NCI-H1092 treated with DMSO at 0.1 percent for 48 hours (cell line): ENCODE data around the gene PML.
A peak's percentile ranks its signal among the peaks of the same experiment; 100 is the strongest.

Source experiments
- DNase-seq: peaks from one replicate; lab custom pipeline; 2025; lab: John Stamatoyannopoulos, UW

Gene PML

DNA sequence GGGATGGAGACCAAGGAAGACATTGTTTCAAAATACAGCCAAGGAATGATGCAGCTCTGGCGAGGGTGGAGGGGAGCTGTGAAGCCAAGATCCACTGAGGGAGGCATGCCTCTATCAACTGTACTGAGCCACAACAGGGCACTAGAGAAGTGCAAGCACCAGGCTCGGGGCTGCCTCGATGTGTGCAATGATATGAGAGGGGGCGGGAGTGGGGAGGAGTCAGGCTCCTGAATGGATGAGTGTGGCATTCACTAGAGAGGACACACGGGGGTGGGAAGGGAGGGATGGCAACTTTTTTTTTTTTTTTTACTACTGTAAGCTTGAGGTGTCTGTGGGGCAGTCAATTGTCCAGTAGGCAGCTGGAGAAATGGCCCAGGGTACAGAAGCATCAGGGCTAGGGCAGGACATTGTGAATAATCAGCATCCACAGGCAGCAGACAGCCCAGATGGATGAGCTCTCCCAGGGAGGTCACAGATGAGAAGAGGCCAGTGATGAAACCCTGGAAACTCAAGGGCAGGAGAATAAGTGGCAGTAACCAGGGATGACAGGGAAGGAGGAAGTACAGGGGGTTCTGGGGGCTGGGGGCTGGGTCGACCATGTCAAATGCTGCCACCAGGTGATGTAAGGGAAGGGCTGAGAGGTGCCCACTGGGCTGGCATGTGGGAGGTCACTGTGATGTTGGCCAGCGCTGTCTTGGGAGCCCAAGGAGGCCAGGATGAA, 8.3 kb upstream of the PML start:
- no peak for DNase-seq

DNA sequence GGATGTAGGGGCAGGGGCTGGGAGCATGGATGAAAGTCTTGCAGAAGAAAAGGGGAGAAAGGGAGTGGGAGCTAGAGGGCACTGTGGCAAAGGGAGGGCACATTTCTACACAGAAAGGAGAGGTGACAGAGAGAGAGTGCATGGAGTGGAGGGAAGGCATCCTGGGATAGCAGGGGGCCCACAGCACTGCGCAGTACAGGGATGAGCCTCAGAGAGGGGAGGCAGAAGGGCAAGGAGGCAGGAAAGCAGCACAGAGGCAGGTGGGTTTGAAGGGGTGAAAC, 7.8 kb upstream of the PML start:
- DNase-seq, result no peak

DNA sequence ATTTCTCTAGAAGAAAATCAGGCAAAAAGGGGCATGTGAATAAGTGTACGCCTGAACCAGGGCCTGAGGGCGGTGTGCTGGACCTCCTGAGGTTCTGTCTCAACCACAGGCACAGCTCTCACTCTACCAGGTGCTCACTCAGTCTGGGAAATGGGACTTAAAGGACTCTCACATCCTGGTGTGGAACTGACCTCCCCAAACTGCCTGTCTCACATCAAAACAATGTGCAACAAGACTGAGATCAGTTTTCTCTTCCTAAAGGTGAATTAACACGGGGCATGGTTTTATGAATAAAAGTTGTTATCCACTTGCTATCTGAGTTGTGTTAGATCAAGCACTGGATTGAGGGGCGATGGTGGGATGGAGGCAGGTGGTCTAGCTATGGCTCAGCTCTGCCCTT, 7.3 kb upstream of the PML start:
- no peak for DNase-seq

DNA sequence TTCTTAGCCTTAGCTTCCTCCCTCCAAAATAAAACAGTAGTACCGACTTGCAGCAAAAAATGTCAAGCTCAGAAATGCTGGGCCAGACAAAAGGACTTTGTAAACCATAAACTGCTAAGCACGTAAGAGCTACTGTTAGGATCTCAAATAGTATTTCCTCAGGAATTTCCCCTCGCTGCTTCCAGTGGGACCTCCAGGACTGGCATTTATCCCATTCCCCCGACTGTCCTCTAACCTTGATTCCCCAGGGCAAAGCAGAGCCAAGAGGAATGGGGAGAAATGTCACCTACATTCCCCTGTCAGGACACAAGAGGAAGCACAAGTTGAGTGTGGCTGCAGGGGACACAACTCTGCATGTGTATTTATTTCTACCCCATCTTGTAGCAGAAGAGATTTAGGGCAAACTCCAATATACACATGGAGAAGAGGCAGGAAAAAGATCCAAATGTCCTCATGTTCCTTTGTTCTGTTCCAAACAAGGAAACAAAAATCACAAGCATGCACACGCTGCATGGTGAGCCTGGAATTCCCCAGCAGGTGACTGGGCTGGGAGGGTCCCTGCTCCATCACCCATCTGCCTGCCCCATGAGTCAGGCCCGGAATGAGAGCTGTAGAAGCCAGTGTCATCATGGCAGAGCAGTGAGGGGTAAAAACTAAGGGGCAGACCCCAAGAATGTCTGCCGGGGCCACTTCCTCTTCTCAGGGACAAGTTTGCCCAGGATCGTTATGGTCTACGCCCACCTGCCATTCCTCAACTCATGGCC, 6.7 kb upstream of the PML start:
- no peak for DNase-seq

DNA sequence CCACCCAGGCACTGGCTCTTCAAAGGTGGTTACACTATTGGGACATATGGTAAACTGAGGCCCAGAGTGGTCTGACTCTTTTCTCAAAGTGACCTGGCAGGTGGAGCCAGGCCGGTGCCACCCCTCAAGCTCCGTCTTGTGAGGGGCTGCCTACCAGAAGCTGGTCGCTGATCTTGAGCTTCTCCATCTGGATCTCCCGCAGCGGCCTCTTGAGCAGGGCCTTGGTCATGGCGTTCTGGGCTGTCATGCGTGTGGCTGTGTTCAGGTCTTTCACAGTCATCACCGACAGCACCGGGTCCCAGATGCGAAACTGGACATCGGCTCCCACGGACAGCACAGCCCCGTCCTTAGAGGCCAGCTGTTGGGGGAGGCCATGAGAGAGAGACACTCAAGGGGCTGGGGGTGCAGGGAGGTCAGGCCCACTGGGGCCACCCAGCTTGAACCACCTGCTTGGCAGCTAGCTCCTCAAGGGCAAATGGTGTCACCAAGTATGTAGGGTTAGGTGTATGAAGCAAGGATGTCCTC, 6.0 kb upstream of the PML start:
- no peak for DNase-seq

DNA sequence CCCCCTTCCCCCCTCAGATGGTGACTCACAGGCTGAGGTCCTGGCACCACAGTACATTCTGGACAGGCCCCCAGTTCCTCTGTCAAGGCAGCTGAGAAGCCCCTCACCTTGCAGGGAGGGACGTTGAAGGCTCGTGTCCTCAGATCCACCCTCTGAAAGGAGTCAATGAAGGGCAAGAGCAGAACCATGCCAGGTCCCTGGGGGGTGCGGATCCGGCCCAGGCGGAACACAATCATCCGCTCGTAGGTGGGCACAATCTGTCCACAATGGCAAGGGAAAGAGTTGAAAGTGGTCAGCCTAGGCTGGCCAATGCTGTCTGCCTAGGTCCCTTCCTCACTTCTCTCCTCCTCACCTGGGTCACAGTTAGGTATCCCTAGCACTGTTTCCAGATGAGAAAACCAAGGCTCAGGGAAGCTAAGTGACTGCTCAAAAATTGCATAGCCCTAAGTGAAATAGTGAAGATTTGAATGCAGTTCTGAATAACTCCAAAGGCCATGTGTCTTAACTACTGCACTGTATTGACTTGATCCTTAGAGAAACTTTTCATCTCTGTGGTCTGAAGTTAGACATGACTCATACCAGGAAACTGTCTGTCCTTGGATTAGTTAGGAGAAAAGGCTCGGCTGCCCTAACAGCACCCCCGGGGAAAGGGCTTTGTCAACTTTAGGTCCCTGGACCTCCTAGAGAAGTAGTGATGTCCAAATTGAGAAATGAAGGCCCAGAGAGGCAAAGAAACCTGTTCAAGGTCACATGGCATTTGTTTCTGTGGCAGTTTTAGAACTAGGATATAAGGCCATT, 5.3 kb upstream of the PML start:
- DNase-seq, result no peak

DNA sequence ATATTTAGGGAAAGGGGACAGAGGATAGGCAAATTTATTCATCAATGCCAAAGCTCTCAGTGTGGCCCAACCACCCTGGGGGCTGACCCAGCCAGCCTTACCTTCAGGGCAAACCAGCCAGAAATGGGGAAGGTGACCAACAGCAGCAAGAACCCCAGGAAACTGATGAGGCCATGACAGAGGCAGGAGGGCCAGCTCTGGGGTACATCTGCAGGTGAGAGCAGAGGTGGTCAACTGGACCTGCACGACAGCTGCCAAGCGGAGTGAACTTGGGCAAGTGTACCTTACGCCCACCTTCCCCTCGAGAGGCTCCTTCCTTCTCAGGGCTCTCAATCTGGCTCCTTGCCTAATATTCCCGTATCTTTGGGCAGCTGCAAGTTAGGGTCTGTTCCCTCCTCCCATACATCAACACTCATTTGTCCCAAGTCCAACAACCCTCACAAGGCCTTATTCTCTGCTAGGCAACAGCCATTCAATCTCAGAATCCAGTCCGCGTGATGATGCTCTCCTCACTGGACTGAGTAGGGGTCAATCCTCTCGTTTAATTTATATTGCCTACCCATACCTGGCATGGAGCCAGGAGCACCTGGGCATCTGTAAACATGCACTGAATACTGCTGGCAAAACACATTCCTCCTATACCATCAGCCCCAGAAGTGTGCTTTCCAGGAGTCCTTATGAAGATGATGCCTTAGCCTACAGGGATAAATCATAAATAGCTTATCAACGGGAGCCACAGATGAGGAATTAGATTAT, 4.1 kb upstream of the PML start:
- peak; percentile 26 for DNase-seq

DNA sequence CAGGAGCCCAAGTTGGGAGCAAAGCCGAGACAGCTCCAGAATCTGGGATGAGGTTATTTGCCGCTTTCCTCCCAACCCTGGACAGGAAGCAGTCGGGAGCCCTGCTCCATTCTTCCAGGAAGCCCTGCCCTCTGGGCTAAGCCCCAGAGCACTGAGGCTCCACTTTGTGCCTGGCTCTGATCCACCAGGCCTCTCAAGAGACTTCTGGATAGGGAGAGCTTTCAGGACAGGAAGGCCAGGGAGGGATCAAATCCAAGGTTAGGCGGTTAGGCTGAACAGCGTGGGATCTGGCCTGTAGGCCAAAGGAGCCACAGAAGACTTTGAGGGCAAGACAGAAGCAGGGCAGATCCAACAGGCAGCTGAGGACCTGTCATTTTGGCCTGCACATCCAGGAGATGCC, 3.3 kb upstream of the PML start:
- DNase-seq, result peak; percentile 39

DNA sequence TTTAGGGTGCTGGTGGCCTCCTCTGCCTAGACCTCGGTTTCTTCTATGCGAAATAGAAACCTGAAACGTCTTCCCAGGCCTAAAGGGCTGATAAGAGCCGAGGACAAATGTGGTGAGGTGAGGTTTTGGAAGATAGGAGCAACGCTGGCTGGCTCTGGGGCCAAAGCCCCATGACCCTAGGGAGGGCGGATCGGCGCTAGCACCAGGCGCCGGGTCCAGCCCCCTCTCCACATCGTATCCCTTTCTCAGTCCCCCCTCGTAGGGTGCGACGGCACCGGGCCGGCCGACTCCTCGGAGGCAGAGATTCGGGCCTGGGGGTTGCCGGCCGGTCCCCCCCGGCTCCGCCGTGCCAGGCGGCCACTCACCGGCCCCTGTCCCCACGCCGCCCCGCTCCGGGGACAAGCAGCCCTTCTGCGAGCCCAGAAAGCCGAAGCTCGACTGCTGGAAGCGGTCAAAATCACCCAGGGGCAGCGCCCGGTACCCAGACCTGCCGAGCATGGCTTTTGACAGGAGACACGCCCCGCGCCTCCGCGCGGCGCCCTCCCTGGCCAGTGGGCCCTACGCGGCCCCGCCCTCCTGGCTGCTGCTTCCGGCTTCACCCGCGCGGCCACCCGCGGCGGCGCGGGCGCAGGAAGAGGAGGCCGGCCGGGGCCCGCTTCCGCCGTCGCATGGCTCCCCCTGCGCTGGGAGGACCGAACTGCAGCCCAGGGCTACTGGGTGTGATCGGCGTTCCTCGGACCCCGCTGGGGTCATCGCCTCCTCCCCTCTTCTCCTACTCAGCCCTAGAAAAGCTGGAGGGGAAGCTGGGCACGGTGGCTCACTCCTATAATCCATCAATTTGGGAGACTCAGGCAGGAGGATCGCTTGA, 2.6 kb upstream of the PML start, which contains the start of gene STOML1:
STOML1 (minus strand) TSS at position 570 of the 868 bp plus-strand sequence; CDS start at position 498, 72 bp downstream.
- peak; percentile 84 for DNase-seq

DNA sequence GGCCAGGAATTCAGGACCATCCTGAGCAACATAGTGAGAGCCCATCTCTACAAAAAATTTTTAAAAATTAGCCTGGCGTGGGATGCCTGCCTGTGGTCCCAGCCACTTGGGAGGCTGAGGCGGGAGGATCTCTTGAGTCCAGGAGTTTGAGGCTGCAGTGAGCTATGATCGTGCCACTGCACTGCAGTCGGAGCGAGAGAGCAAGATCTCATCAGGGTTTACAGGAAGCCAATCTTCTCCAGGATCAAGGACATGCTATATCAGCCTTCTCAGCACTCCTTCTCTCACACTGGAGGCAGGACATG, 2.0 kb upstream of the PML start:
- no peak for DNase-seq

DNA sequence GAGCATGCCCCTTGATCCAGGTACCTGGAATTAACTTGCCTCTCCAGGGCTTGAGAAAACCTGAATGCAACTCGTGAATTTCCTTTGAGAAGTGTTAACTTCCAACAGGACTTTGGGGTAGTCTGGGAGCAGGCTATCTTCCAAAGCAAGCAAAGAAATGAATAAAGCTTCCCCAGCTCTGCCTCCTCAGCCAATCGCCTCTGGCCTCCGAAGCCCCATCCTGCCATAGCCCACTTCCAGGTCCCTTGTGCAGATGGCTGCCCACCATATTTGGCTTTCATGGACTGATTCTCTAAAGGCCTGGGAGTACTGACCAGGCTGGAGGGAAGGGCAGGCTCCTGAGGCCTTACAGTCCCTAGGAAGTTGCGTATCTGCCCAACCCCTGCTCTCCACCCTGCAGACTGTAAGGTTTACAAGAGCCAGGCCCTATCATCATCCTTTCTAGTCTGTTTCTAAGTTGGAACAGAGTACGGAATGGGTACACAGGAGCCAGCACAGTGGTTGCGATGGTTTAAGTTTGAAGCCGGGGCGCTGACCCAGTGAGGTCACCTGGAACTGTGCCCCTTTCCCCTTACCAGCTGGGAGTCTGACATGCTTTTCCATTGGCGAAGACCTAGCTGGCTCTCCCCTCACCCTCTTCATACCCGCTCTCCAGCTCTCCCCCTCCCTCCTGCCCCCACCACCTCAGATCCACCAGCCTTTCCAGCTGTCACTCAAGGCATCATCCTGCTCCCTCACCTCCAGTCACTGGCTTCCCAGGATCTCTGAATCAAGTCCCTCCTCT, 1.1 kb upstream of the PML start:
- no peak for DNase-seq

DNA sequence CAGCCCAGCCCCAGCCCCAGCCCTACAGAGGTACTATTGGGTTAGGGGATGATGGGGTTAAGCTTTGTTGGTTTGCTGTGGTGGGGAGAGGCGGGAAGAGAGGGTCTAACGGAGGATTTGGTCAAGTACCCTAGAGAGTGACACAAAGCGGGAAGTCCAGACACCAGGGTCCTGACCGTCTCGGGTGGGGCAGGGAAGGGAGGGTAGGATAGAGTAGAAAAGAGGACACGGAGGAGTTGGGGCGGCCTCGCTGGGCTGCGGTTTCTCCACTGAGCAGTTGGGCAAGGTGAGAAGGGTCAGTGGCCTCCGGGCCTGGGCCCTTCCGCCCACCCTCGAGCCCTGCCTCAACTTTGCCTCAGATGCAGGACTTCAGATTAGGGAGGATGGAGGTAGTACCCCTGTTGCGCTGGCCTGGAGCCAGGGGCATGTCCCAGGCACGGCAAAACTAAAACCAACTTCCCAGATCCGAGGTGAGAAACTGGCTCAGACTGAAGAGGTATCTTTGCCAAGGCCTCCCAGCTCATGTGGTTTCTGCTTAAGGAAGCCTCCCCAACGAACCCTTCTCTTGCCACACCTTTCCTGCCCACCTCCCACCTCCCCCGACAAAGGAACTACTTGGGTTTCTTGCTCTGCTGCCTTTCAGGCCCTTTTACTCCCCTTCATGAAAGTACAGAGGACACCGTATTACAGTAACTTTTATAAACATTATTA, 551 bp downstream of the PML start:
- DNase-seq, result no peak

DNA sequence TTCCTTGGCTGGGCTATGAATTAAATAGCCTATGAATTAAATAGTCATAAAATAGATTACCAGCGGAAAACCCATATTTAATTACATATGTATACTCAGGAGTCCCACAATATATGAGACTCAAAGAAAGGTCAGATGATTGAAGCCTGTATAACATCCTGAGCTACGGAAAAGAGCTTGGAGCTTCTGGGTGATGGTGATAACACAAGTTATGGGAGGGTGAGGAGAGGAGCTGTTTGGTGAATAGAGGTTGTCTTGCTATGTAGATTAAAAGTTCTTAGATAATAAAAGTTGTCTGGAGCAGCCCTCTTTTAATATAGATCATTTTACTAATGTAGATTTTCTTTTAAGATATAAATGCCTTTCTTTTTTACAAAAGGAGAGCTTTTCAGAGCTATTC, 1.8 kb downstream of the PML start:
- DNase-seq, result no peak

DNA sequence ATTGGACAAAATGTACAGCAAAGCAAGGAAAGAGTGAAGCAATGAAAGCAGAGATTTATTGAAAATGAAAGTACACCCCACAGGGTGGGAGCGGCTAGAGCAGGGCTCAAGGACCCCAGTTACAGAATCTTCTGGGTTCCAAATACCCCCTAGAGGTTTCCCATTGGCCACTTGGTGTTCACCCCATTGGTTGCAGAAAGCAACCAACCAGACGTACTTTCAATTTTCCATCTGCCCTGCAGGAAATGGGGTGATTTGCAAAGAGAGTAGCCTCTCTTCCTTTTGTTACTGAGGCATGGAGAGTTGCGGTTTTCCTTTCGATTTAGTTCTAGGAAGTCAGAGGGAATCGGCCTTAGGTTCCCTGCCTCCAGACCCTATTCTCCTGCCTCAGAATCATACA, 2.4 kb downstream of the PML start:
- DNase-seq, result no peak

DNA sequence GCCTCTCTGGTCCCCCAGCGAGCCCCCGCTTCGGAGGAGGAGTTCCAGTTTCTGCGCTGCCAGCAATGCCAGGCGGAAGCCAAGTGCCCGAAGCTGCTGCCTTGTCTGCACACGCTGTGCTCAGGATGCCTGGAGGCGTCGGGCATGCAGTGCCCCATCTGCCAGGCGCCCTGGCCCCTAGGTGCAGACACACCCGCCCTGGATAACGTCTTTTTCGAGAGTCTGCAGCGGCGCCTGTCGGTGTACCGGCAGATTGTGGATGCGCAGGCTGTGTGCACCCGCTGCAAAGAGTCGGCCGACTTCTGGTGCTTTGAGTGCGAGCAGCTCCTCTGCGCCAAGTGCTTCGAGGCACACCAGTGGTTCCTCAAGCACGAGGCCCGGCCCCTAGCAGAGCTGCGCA, 3.5 kb downstream of the PML start:
- DNase-seq, result no peak

DNA sequence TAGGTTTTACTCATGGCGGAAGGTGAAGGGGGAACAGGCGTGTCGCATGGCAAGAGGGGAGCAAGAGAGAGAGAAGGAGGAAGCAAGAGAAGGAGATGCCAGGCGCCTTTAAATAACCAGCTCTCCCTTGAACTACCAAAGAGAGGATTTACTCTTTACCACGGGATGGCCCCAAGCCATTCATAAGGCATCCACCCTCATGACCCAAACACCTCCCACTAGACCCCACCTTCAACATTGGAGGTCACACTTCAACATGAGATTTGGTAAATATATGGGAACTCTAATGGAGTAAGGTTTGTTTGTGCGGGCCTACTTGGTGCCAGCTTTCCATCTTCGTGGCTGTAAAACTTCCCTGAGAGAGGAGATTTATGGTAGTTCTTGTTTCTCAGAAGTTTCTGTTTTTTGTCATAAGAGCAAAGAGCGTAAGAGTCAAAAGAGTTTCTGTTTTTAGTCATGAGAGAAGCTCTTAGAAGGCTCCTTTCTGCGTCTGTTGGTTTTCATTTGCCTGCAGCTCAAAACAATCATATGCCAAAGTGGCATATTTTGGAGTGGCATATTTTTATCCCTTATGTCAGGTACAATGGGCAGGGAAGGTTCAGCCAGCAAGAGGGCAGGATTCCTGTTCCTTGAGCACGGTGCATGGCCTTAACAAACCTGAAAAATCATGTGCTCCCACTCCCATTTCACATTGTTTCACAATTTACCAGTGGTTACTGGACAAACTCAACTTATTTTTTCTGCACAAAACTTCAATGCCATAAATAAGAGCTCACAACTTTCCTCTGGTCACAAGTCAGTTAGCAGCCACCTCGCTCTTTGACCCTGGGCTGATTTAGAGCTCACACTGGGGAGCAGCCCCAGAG, 12.5 kb downstream of the PML start:
- DNase-seq, result no peak

DNA sequence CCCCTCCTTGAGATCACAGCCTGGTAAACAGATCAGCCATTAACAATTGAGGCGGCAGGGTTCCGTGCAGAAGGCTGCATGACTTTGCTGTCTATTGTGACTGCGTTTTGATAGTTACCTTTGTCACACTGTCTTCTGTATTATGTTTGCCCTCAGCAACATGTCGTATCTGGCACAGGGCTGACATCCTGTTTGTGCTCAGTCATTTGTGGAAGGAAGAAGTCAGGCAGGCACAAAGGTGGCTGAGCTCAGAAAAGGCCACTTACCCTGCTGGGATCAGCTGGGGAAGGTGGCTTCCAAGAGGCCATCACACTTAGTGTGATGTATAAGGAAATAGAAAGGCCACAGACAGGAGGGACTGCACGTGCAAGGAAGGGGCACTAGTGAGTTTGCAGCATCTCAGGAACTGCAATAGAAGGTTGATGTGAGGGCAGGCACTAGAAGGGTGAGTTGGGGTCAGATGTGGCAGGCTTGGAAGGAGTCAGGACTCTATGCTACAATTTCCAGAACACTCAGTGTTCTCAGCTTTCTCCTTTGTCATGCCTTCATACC, 13.4 kb downstream of the PML start:
- DNase-seq, result no peak

DNA sequence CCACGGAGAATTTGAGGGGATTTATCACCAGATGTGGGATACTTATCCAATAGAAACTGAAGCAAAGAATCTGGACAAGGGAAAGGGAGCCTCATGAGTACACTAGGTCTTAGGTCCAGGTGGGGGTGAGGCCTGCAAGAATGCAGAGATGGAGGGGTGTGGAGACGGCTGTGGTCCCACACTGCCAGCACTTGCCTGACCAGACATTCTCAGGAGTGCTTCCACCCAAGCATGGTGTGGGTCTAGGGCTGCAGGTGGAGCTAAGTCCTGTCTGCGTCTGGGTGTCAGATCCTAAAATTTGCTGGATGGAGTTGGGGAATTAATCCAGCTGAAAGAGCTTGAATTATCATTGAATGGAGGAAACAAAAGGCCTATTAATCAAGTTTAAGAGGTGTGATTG, 14.4 kb downstream of the PML start:
- DNase-seq, result no peak
